ENCODE data around the gene FBXO40.

Gene FBXO40

GRCh38 chr3:121645054-121645453, 51.9 kb downstream of the FBXO40 start:
- Mint-ChIP-seq H3K4me1 (peaks cover 12% of the 10 kb centered on the region), H3K36me3 (peaks cover 65% of the 10 kb centered on the region), H3K27ac (peak overlapping the region; percentile 9), H3K27me3 (no peaks in the 10 kb centered on the region), H3K4me3 (no peak overlapping the region), H3K9me3 (no peaks in the 10 kb centered on the region)
- ATAC-seq: no peak

- ATAC-seq: no peak
- Mint-ChIP-seq H3K4me1 (peaks cover 15% of the 10 kb centered on the region), H3K36me3 (peaks cover 51% of the 10 kb centered on the region), H3K27ac (no peak overlapping the region), H3K4me3 (no peak overlapping the region), H3K9me3 (no peaks in the 10 kb centered on the region), H3K27me3 (no peaks in the 10 kb centered on the region)
Measured at GRCh38 chr3:121648219-121648958, 55.2 kb downstream of the FBXO40 start.

GRCh38 chr3:121649645-121650044, 56.5 kb downstream of the FBXO40 start:
- Mint-ChIP-seq H3K4me1 (peaks cover 25% of the 10 kb centered on the region), H3K4me3 (no peak overlapping the region), H3K36me3 (peaks cover 43% of the 10 kb centered on the region), H3K27me3 (no peaks in the 10 kb centered on the region), H3K9me3 (no peaks in the 10 kb centered on the region), H3K27ac (no peak overlapping the region)
- ATAC-seq: no peak

- Mint-ChIP-seq H3K9me3 (no peaks in the 10 kb centered on the region), H3K27me3 (no peaks in the 10 kb centered on the region), H3K4me3 (no peak overlapping the region), H3K27ac (peak overlapping the region; percentile 22), H3K4me1 (peaks cover 39% of the 10 kb centered on the region), H3K36me3 (peaks cover 49% of the 10 kb centered on the region)
- ATAC-seq: no peak
Measured at GRCh38 chr3:121651684-121652083, 58.5 kb downstream of the FBXO40 start.

DNA sequence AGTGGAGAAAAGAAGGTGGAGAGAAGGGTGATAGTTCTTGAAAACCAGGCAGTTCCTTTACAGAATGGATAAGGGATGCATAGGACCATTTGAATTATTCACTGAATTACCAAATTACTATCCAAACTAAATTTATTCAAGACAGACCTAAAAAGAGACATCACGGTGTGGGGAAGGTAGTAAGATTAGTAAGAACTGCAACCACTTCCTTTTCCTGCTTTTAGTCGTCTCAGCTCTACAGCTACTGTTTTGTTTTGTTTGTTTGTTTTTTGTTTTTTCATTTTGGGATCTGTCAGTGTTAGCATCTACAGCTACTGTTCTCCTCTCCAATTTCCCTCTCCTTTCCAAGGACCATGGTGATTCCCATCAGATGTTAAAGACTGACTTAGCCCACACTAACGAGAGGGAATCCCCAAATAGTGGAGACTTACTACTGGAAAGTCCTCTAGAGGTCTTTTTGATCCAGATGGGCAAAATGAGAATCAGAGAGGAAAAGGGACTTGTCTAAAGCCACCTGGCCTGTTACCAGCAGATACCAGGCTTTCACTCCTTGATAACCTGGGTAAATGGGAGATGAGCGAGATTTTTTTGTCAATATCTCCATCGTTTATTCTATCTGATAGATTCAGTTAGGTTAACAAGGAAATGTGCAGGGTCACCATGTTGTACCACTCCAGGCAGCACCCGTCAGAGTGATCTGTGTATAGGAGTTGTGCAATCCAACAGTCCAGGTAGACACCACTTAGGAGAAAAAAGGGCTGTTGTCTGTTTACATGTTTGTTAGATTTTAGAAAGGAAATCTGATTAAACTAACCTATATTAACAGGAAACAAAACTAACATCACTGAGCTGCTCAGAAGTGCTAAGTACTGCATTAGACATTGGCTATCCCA, 61.6 kb downstream of the FBXO40 start:
- Mint-ChIP-seq H3K4me3 (peak overlapping the region; percentile 34), H3K36me3 (peaks cover 68% of the 10 kb centered on the region), H3K27me3 (no peaks in the 10 kb centered on the region), H3K4me1 (peaks cover 70% of the 10 kb centered on the region), H3K9me3 (no peaks in the 10 kb centered on the region), H3K27ac (peak overlapping the region; percentile 70)
- peak; percentile 79 for ATAC-seq

DNA sequence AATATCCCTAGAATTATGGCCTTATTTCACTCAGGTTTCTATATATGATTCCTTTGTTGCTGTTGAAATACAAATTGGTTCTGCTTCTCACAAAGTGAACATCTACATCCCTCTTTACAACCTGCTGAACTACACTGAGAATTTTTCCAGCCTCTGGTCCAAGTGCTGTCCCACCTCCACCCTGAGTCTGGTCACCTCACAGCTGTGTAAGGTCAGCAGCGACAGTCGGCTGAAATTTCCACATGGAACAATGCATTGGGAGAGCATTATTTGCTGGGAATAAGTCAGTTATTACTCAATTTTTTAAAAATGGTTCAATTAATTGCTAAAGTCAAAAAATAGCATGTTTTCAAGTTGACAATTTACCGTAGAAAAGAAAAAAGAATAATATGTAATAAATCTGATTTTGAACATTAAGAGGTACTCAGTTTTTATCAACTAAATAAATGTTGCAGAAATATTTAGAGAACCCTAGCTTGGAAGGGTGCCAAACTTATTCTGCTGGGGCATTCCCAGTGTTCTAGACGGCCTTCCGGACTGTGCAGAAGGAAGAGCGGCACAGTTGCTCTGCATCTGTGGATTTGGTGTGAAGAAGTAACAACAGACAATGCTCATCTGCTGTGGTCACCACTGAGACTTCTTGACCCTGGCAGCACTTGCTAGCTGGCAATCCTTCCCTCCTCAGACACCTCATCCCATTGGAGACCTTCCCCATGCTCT, 65.7 kb downstream of the FBXO40 start:
- no peak for ATAC-seq
- peaks cover 70% of the 10 kb centered on the region for H3K4me1 Mint-ChIP-seq
- H3K4me3 Mint-ChIP-seq: peak overlapping the region; percentile 98
- no peaks in the 10 kb centered on the region for H3K27me3 Mint-ChIP-seq
- H3K27ac Mint-ChIP-seq: peak overlapping the region; percentile 98
- peaks cover 62% of the 10 kb centered on the region for H3K36me3 Mint-ChIP-seq
- H3K9me3 Mint-ChIP-seq: no peaks in the 10 kb centered on the region

DNA sequence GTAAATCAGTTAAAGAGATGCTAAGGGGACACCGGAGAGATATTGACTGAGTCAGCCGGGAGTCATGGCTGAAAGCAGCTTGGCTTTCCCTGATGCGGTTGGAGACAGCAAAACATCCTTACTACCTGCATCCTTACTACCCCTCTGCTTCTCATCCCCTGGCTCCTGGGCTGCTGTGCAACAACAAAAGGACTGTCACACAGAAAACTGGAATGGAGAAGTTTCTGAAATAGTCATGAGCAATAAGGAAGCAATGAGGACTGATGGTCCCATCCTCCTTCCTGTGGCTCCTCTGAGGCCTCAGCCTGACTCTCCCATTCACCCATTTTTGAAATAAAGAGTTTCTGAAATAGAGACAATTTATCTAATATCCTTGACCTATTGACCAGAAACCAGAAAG, 66.4 kb downstream of the FBXO40 start:
- Mint-ChIP-seq H3K36me3 (peaks cover 61% of the 10 kb centered on the region), H3K4me1 (peaks cover 62% of the 10 kb centered on the region)
- ATAC-seq: no peak

DNA sequence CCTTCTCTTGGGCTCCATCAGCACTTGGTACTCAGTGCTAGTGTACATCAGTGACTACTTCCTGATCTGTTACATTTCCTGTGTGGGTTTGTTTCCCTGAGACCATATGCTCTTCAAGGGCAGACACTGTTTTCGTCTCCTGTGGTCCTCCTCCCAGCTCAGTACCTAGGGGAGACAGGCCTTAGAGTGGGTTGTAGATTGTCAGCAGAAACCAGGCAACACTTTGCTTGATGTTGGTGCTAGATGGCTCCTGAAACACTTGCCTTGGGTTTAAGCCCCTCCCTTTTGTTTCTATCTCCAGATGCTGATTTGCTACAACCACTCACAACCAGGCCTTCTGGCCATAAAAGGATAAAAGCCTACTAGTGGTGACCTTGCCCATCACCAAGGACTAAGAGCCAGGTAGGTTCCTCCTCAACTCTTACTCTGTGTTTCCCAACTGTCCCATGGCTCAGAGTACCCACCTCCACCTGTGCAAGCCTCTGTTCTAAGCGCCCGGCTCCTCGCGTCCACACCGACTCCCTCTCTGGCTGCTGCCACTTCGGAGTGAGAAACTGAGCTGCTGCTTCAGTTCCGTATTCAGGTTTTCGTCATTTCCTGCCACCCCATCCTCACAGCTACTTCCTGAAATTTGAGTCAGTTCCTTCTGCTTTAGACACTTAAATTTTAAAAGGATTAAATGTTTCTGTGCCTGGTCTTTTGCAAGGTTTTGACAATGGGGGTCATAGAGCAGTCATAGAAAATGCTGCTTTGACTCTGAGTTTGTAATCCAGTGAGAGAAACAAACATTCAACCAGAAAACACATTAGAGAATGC, 67.4 kb downstream of the FBXO40 start, which contains the start of gene HCLS1:
Gene HCLS1, minus strand, starts transcription at position 548 of the 816 bp plus-strand sequence. CDS start 2,556 bp downstream, outside the sequence.
- peaks cover 61% of the 10 kb centered on the region for H3K36me3 Mint-ChIP-seq
- no peaks in the 10 kb centered on the region for H3K9me3 Mint-ChIP-seq
- H3K4me1 Mint-ChIP-seq: peaks cover 57% of the 10 kb centered on the region

More for the DNA sequence above, 66.4 kb downstream of the FBXO40 start:
- H3K4me3 Mint-ChIP-seq: peak overlapping the region; percentile 98
- no peaks in the 10 kb centered on the region for H3K27me3 Mint-ChIP-seq
- no peaks in the 10 kb centered on the region for H3K9me3 Mint-ChIP-seq
- H3K27ac Mint-ChIP-seq: peak overlapping the region; percentile 98

GRCh38 chr3:121661376-121661775, 68.2 kb downstream of the FBXO40 start:
- H3K36me3 Mint-ChIP-seq: peaks cover 63% of the 10 kb centered on the region
- peaks cover 51% of the 10 kb centered on the region for H3K4me1 Mint-ChIP-seq

More for the DNA sequence above, 67.4 kb downstream of the FBXO40 start, which contains the start of gene HCLS1:
- Mint-ChIP-seq H3K27me3 (no peaks in the 10 kb centered on the region), H3K27ac (peak within 1 kb of the TSS; percentile 98), H3K4me3 (peak within 1 kb of the TSS; percentile 98)
- ATAC-seq: peak; percentile 95

GRCh38 chr3:121662742-121663141, 69.6 kb downstream of the FBXO40 start:
- Mint-ChIP-seq H3K4me1 (peaks cover 37% of the 10 kb centered on the region), H3K27ac (no peak overlapping the region), H3K9me3 (no peaks in the 10 kb centered on the region), H3K36me3 (peaks cover 59% of the 10 kb centered on the region), H3K27me3 (no peaks in the 10 kb centered on the region), H3K4me3 (no peak overlapping the region)
- ATAC-seq: no peak

More at GRCh38 chr3:121661376-121661775, 68.2 kb downstream of the FBXO40 start:
- H3K4me3 Mint-ChIP-seq: no peak overlapping the region
- H3K9me3 Mint-ChIP-seq: no peaks in the 10 kb centered on the region
- H3K27me3 Mint-ChIP-seq: no peaks in the 10 kb centered on the region
- peak overlapping the region; percentile 98 for H3K27ac Mint-ChIP-seq
- ATAC-seq: no peak

DNA sequence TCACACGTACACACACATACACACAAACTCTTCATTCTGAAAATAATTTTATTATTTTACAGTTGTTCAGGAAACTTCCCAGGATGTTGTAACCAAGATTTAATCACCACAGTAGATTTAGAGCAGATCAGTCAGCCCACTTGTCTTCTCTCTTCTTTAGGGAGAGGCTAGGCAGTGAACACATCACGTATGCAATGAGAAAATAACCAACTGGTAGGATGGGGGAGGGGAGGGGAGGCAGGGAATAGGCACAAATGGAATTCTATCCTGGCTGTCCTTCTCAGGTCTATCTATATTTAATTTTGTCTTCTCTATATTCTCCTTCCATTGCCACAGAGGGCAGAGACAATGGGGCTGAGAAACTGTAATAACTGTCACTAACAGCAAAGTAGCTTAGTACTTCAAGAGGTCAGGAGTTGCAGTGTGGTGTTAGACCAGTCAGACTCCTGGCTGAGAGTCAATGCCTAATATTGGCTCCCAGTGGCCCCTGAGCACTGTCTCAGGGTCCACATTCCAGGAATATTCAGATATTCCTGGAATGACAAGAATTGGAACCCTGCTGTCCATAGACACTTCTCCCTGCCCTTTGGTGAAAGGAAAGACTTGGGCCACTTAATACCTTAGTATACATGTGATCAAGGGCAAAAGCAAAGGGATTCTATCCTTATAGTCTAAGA, 70.1 kb downstream of the FBXO40 start:
- no peak for ATAC-seq
- H3K36me3 Mint-ChIP-seq: peaks cover 54% of the 10 kb centered on the region
- H3K27me3 Mint-ChIP-seq: no peaks in the 10 kb centered on the region
- peaks cover 32% of the 10 kb centered on the region for H3K4me1 Mint-ChIP-seq
- no peak overlapping the region for H3K4me3 Mint-ChIP-seq
- no peak overlapping the region for H3K27ac Mint-ChIP-seq
- no peaks in the 10 kb centered on the region for H3K9me3 Mint-ChIP-seq

GRCh38 chr3:121665488-121665887, 72.3 kb downstream of the FBXO40 start:
- no peak for ATAC-seq
- H3K4me3 Mint-ChIP-seq: no peak overlapping the region
- peaks cover 10% of the 10 kb centered on the region for H3K4me1 Mint-ChIP-seq
- H3K9me3 Mint-ChIP-seq: no peaks in the 10 kb centered on the region
- H3K27ac Mint-ChIP-seq: no peak overlapping the region
- H3K27me3 Mint-ChIP-seq: no peaks in the 10 kb centered on the region
- peaks cover 56% of the 10 kb centered on the region for H3K36me3 Mint-ChIP-seq

- ATAC-seq: no peak
- no peak overlapping the region for H3K27ac Mint-ChIP-seq
- H3K36me3 Mint-ChIP-seq: peaks cover 61% of the 10 kb centered on the region
- no peaks in the 10 kb centered on the region for H3K9me3 Mint-ChIP-seq
- no peaks in the 10 kb centered on the region for H3K27me3 Mint-ChIP-seq
- H3K4me1 Mint-ChIP-seq: no peaks in the 10 kb centered on the region
- no peak overlapping the region for H3K4me3 Mint-ChIP-seq
Measured at GRCh38 chr3:121667333-121667732, 74.2 kb downstream of the FBXO40 start.

DNA sequence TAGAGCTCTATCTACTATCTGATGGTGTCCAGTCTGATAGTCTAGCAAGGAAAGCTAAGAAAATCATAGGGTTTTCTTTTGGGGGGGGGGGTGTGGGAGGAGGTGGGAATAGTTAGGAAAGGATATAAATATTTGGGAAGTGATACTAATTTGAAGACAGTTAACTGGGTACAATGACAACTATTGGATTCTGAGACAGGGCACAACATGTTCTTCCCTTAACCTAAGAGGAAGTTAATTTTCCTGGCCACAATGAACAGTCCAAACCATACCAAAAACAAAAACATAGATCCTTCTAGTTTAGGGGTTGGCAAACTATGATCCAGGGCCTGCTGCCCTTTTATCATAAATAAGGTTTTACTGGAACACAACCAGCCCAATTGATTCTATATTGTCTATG, 77.5 kb downstream of the FBXO40 start:
- Mint-ChIP-seq H3K9me3 (no peaks in the 10 kb centered on the region), H3K4me3 (no peak overlapping the region), H3K27me3 (no peaks in the 10 kb centered on the region), H3K27ac (no peak overlapping the region), H3K4me1 (no peaks in the 10 kb centered on the region), H3K36me3 (peaks cover 66% of the 10 kb centered on the region)
- no peak for ATAC-seq
